DMS 273 (cell line): ENCODE results near the gene OR51M1.
"Not testable (repeated sequence)": the region's sequence is repeated elsewhere in the genome, so short reads cannot be mapped to it uniquely, and the experiment has no call there.

Source experiments
- DNase-seq: peaks from one replicate; lab custom pipeline; 2025; ENCODE audit not compliant: unreplicated experiment; lab: John Stamatoyannopoulos, UW

OR51M1 gene

GRCh38 chr11:5383576-5383975 lies at the start of gene OR51M1:
Gene OR51M1, plus strand, starts transcription at chr11:5383812. Its CDS starts 5,587 bp downstream, at chr11:5389399.
- DNase-seq = no peak

GRCh38 chr11:5335170-5335569 lies 48.4 kb upstream of the OR51M1 start:
- no peak for DNase-seq

- no peak for DNase-seq
Observed at GRCh38 chr11:5336331-5336730, 47.3 kb upstream of the OR51M1 start.

GRCh38 chr11:5337253-5337652 lies 46.4 kb upstream of the OR51M1 start:
- DNase-seq = not testable (repeated sequence)

GRCh38 chr11:5339771-5340322 lies 43.8 kb upstream of the OR51M1 start:
- no peak for DNase-seq

- no peak for DNase-seq
Observed at GRCh38 chr11:5343474-5344335, 39.9 kb upstream of the OR51M1 start, which contains the start of gene OR51B5. Gene OR51B5, minus strand, starts transcription at chr11:5343524. Its CDS starts 0 bp downstream, at chr11:5343524.

- DNase-seq = no peak
Observed at GRCh38 chr11:5345831-5346230, 37.8 kb upstream of the OR51M1 start.

GRCh38 chr11:5348551-5349194 lies 34.9 kb upstream of the OR51M1 start:
- DNase-seq = no peak

- no peak for DNase-seq
Observed at GRCh38 chr11:5349550-5349949, 34.1 kb upstream of the OR51M1 start.

GRCh38 chr11:5351208-5351607 lies 32.4 kb upstream of the OR51M1 start, which contains the start of gene OR51B6:
Gene OR51B6, plus strand, starts transcription at chr11:5351508. Its CDS starts 0 bp downstream, at chr11:5351508.
- no peak for DNase-seq

- DNase-seq = not testable (repeated sequence)
Observed at GRCh38 chr11:5356031-5356430, 27.6 kb upstream of the OR51M1 start.

- DNase-seq = no peak
Observed at GRCh38 chr11:5362017-5362625, 21.5 kb upstream of the OR51M1 start.

- no peak for DNase-seq
Observed at GRCh38 chr11:5363679-5364078, 19.9 kb upstream of the OR51M1 start.

GRCh38 chr11:5364214-5364613 lies 19.4 kb upstream of the OR51M1 start:
- no peak for DNase-seq

GRCh38 chr11:5366365-5366764 lies 17.2 kb upstream of the OR51M1 start:
- not testable (repeated sequence) for DNase-seq

GRCh38 chr11:5366856-5367255 lies 16.8 kb upstream of the OR51M1 start:
- no peak for DNase-seq

- no peak for DNase-seq
Observed at GRCh38 chr11:5367448-5368074, 16.1 kb upstream of the OR51M1 start.

- DNase-seq = no peak
Observed at GRCh38 chr11:5368502-5369043, 15.0 kb upstream of the OR51M1 start.

- peak; percentile 9 for DNase-seq
Observed at GRCh38 chr11:5369789-5370188, 13.8 kb upstream of the OR51M1 start.

- peak; percentile 59 for DNase-seq
Observed at GRCh38 chr11:5380740-5381342, 2.8 kb upstream of the OR51M1 start.
